Spinal cord (tissue), 10 donors: ENCODE results near the gene ASMT. TPM values are rescaled to one million over a fixed set of nuclear protein-coding genes. Genes with fewer than 3 reads are reported as not detected.
"Not testable (repeated sequence)": the region's sequence is repeated elsewhere in the genome, so short reads cannot be mapped to it uniquely, and the experiment has no call there.

ENCODE experiments used
- DNase-seq, 6 donors: peaks; one replicate each; pipeline versions ENCODE4 v3.0.0 to v3.0.0-alpha.2; 2013 to 2015; ENCODE audit warnings: low spot score in 6 of 6, low read depth in 4 of 6
- H3K27ac ChIP-seq: one replicate; pipeline ENCODE4 v1.5.1; 2013; ENCODE audit warnings: low read depth, low read length, control low read depth
- H3K27me3 ChIP-seq: one replicate; pipeline ENCODE4 v1.6.1; 2013; ENCODE audit warnings: low read length; ENCODE audit not compliant: control insufficient read depth, insufficient read depth
- H3K36me3 ChIP-seq: one replicate; pipeline ENCODE4 v1.6.1; 2013; ENCODE audit warnings: low read length; ENCODE audit not compliant: control insufficient read depth, insufficient read depth
- H3K4me1 ChIP-seq: one replicate; pipeline ENCODE4 v1.6.1; 2013; ENCODE audit warnings: low read length; ENCODE audit not compliant: control insufficient read depth, insufficient read depth
- H3K4me3 ChIP-seq: one replicate; pipeline ENCODE4 v1.5.1; 2013; ENCODE audit warnings: low read depth, low read length, control low read depth
- H3K9me3 ChIP-seq: one replicate; pipeline ENCODE4 v1.6.1; 2013; ENCODE audit warnings: low read length; ENCODE audit not compliant: control insufficient read depth, insufficient read depth
- WGBS: methylation state at CpG from one replicate; pipeline ENCODE4 v1.1.5; 2013; ENCODE audit warnings: missing lambda C conversion rate; ENCODE audit not compliant: insufficient coverage; 5-methylcytosine and 5-hydroxymethylcytosine counted together
- polyA plus RNA-seq, 2 donors: library from polyadenylated mRNA; unstranded; fragments of 120-200 nt; gene quantifications; one replicate each; pipeline ENCODE4 v1.2.1, GENCODE V29; 2013; ENCODE audit not compliant: insufficient read length in 2 of 2
- total RNA-seq, 2 donors: library from RNA; depleted of rRNA in 1 of 2; stranded (reverse); fragments of 120-200 nt in 1 of 2; fragments of >200 nt in 1 of 2; gene quantifications; one replicate each; pipeline versions ENCODE4 v1.2.3 to v1.2.4, GENCODE V29; 2013 to 2014
- donor health status: healthy.

The ASMT gene
- total and polyA plus RNA-seq, 4 donors, result 0.30 to 0.57 (median 0.36) TPM

- WGBS, result no CpG with 5 or more reads among the region's 11 CpGs
- DNase-seq, result no peak
- no peaks in the 10 kb centered on the region for H3K27me3 ChIP-seq
- no peak overlapping the region for H3K27ac ChIP-seq
- H3K4me1 ChIP-seq, result no peaks in the 10 kb centered on the region
- H3K36me3 ChIP-seq, result peaks cover 45% of the 10 kb centered on the region
- no peaks in the 10 kb centered on the region for H3K9me3 ChIP-seq
- H3K4me3 ChIP-seq, result no peak overlapping the region
These were observed 8.4 kb upstream of the ASMT start for GRCh38 chrX:1606496-1606895.

GRCh38 chrX:1609311-1609710 is 5.5 kb upstream of the ASMT start:
- Histone ChIP-seq H3K4me1 (no peaks in the 10 kb centered on the region), H3K36me3 (peaks cover 22% of the 10 kb centered on the region), H3K27ac (no peak overlapping the region), H3K27me3 (no peaks in the 10 kb centered on the region), H3K4me3 (no peak overlapping the region), H3K9me3 (no peaks in the 10 kb centered on the region)
- WGBS, result 91% methylated on average over 11 of the region's 11 CpGs
- no peak for DNase-seq

GRCh38 chrX:1609762-1610161 is 5.1 kb upstream of the ASMT start:
- H3K9me3 ChIP-seq, result no peaks in the 10 kb centered on the region
- H3K27ac ChIP-seq, result no peak overlapping the region
- peaks cover 17% of the 10 kb centered on the region for H3K36me3 ChIP-seq
- H3K4me3 ChIP-seq, result no peak overlapping the region
- whole genome bisulfite sequencing, result 88% methylated on average over 10 of the region's 10 CpGs
- no peak for DNase-seq
- H3K27me3 ChIP-seq, result no peaks in the 10 kb centered on the region
- H3K4me1 ChIP-seq, result no peaks in the 10 kb centered on the region

- DNase-seq, result no peak
- no peak overlapping the region for H3K4me3 ChIP-seq
- H3K4me1 ChIP-seq, result no peaks in the 10 kb centered on the region
- H3K27me3 ChIP-seq, result no peaks in the 10 kb centered on the region
- peaks cover 14% of the 10 kb centered on the region for H3K36me3 ChIP-seq
- 87% methylated on average over 12 of the region's 15 CpGs for WGBS
- H3K9me3 ChIP-seq, result no peaks in the 10 kb centered on the region
- no peak overlapping the region for H3K27ac ChIP-seq
These were observed 4.7 kb upstream of the ASMT start for GRCh38 chrX:1610166-1610565.

GRCh38 chrX:1610736-1611135 is 4.1 kb upstream of the ASMT start:
- no peaks in the 10 kb centered on the region for H3K9me3 ChIP-seq
- no peak for DNase-seq
- no peaks in the 10 kb centered on the region for H3K27me3 ChIP-seq
- no peak overlapping the region for H3K4me3 ChIP-seq
- H3K27ac ChIP-seq, result no peak overlapping the region
- WGBS, result 84% methylated on average over 12 of the region's 12 CpGs
- no peaks in the 10 kb centered on the region for H3K4me1 ChIP-seq
- H3K36me3 ChIP-seq, result peaks cover 14% of the 10 kb centered on the region

GRCh38 chrX:1612641-1613286 is 2.1 kb upstream of the ASMT start:
- H3K4me3 ChIP-seq, result no peak overlapping the region
- no peak overlapping the region for H3K27ac ChIP-seq
- DNase-seq, result no peak
- no peaks in the 10 kb centered on the region for H3K4me1 ChIP-seq
- H3K9me3 ChIP-seq, result no peaks in the 10 kb centered on the region
- H3K27me3 ChIP-seq, result no peaks in the 10 kb centered on the region
- WGBS, result 90% methylated on average over 2 of the region's 5 CpGs
- peaks cover 7% of the 10 kb centered on the region for H3K36me3 ChIP-seq

GRCh38 chrX:1618689-1619088 is 3.8 kb downstream of the ASMT start:
- no peak for DNase-seq
- Histone ChIP-seq H3K36me3 (no peaks in the 10 kb centered on the region), H3K27ac (no peak overlapping the region), H3K9me3 (no peaks in the 10 kb centered on the region), H3K27me3 (no peaks in the 10 kb centered on the region), H3K4me1 (no peaks in the 10 kb centered on the region), H3K4me3 (no peak overlapping the region)
- 48% methylated on average over 4 of the region's 4 CpGs for WGBS

GRCh38 chrX:1623691-1624090 is 8.8 kb downstream of the ASMT start:
- Histone ChIP-seq H3K27ac (no peak overlapping the region), H3K4me1 (no peaks in the 10 kb centered on the region), H3K4me3 (no peak overlapping the region), H3K36me3 (no peaks in the 10 kb centered on the region), H3K27me3 (no peaks in the 10 kb centered on the region), H3K9me3 (no peaks in the 10 kb centered on the region)
- no peak for DNase-seq
- WGBS, result 88% methylated on average over 21 of the region's 21 CpGs

- H3K4me1 ChIP-seq, H3K27me3 ChIP-seq, H3K27ac ChIP-seq, H3K4me3 ChIP-seq, H3K36me3 ChIP-seq, DNase-seq, H3K9me3 ChIP-seq: not testable (repeated sequence)
- 86% methylated on average over 14 of the region's 14 CpGs for WGBS
These were observed 9.4 kb downstream of the ASMT start for GRCh38 chrX:1624158-1624860.

- not testable (repeated sequence) for H3K27me3 ChIP-seq, H3K9me3 ChIP-seq, H3K4me3 ChIP-seq, DNase-seq, H3K36me3 ChIP-seq, H3K4me1 ChIP-seq, H3K27ac ChIP-seq
- 91% methylated on average over 6 of the region's 7 CpGs for WGBS
These were observed 10.0 kb downstream of the ASMT start for GRCh38 chrX:1624861-1625215.
